ENCODE measurements around the gene RPS18. TPM values are rescaled to one million over a fixed set of nuclear protein-coding genes. Genes with fewer than 3 reads are reported as not detected.

Gene RPS18
- total and polyA plus RNA-seq, 9 of the 15 experiments (the other 6 are each of a cell fraction or from before 2014, with no cell fraction given) = 5,023 to 17,516 (median 8,131) TPM

GRCh38 chr6:33272275-33273128, 627 bp downstream of the RPS18 start (continued):
- TF ChIP-seq SPI1 (IDR thresholded peaks at IDR 0.05; ENCODE audit: borderline replicate concordance, low read depth, low read length) (no peak), HES1 (IDR thresholded peaks at IDR 0.05; ENCODE audit: low read depth) (no peak), ZFP91 (CRISPR knock-in tag; IDR thresholded peaks at IDR 0.05) (no peak), ZNF395 (CRISPR knock-in tag; IDR thresholded peaks at IDR 0.05) (no peak), NONO (IDR thresholded peaks at IDR 0.05; ENCODE audit: low read depth in 2 of 2, low read length in 1 of 2) (peak in 1 of 2 experiments; percentile 11; a peak in 1 of 4 replicates), HMGXB4 (CRISPR knock-in tag; IDR thresholded peaks at IDR 0.05) (0 out of 2 replicates have a peak, but pooled peaks have one; percentile 2), HINFP (tag; conservative IDR thresholded peaks at IDR 0.05; ENCODE audit: low read depth) (no peak)

Measured in K562 (cell line).